ES-I3 (cell line): ENCODE data around the gene GNG12.

Source experiments
- H3K36me3 ChIP-seq: 2 replicates; pipeline ENCODE4 v1.6.1; 2013; ENCODE audit warnings: mild to moderate bottlenecking, low read length, control low read depth, moderate library complexity; ENCODE audit not compliant: insufficient read depth
- H3K4me1 ChIP-seq: 2 replicates; pipeline ENCODE4 v1.6.1; 2013; ENCODE audit warnings: mild to moderate bottlenecking, control low read depth, low read length; ENCODE audit not compliant: insufficient read depth
- H3K9ac ChIP-seq: 2 replicates; pipeline ENCODE4 v1.6.1; 2013; ENCODE audit warnings: low read depth, mild to moderate bottlenecking, low read length, moderate library complexity
- H3K9me3 ChIP-seq: 2 replicates; pipeline ENCODE4 v1.6.1; 2013; ENCODE audit warnings: mild to moderate bottlenecking, low read length, moderate library complexity; ENCODE audit not compliant: control insufficient read depth, insufficient read depth

The GNG12 gene

DNA sequence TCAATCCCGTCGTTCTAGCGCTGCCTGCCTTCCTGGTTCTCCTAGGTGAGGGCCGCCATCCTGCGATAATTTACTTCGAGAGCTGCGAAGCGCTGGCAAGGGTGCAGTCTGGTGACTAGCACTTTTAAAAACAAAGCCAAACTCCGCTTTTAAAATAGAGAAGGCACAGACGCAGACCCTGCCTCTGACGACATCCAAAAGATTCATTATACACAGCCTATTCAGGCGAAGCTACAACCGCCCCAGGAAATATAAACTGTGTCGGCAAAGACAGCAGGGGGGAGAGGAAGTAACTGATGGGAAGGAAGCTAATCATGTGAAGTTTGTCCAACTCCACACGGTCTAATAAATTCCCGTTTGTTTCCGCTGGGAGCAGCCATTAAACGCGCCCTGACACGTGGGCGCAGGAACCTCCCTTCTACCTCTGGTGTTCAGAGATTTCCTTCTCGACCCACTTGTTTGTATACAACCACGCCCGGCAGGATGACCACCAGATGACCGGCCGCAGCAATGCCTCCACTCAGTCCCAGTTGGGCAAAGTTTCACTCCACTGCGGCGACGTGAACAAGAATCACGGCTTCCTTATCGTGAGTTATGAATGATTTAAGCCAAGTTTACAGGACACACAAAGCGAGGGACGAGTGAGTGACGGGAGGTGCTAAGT is 1.3 kb downstream of the GNG12 start:
- Histone ChIP-seq H3K9me3 (no peaks in the 10 kb centered on the region), H3K4me1 (peaks cover 5% of the 10 kb centered on the region), H3K9ac (peak overlapping the region; percentile 69), H3K36me3 (no peaks in the 10 kb centered on the region; the same call in 1 of the 2 replicates)

- peak overlapping the region; percentile 69 for H3K9ac ChIP-seq
- H3K4me1 ChIP-seq = peaks cover 5% of the 10 kb centered on the region
- H3K36me3 ChIP-seq = no peaks in the 10 kb centered on the region; the same call in 1 of the 2 replicates
- H3K9me3 ChIP-seq = no peaks in the 10 kb centered on the region
Measured at GRCh38 chr1:67830928-67831830, 2.1 kb downstream of the GNG12 start.

GRCh38 chr1:67830226-67830625 is 3.0 kb downstream of the GNG12 start:
- Histone ChIP-seq H3K9me3 (no peaks in the 10 kb centered on the region), H3K9ac (no peak overlapping the region), H3K4me1 (peaks cover 5% of the 10 kb centered on the region), H3K36me3 (no peaks in the 10 kb centered on the region; the same call in 1 of the 2 replicates)

GRCh38 chr1:67827688-67828087 is 5.6 kb downstream of the GNG12 start:
- Histone ChIP-seq H3K9me3 (no peaks in the 10 kb centered on the region), H3K36me3 (no peaks in the 10 kb centered on the region; the same call in 1 of the 2 replicates), H3K9ac (no peak overlapping the region), H3K4me1 (peaks cover 14% of the 10 kb centered on the region)

DNA sequence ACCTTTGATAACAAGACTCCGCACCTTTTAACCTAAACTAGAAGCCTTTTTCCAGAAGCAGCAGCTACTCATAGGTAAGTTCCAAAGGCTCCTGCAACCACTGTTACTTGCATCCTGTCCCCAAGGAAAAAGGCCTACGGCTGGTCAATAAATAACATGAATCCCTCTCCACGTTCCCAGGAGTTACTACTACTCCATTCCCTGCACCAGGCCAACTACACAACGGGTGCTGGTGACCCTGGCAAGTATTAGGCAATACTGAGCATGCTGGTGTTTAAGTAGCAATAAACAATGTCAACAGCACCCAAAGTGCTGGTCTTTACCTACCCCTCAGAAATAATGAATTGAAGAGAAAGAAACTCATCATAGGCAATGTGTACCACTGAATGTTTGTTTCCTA is 7.7 kb downstream of the GNG12 start:
- Histone ChIP-seq H3K4me1 (peaks cover 17% of the 10 kb centered on the region), H3K9ac (no peak overlapping the region), H3K36me3 (no peaks in the 10 kb centered on the region; the same call in 1 of the 2 replicates), H3K9me3 (no peaks in the 10 kb centered on the region)

DNA sequence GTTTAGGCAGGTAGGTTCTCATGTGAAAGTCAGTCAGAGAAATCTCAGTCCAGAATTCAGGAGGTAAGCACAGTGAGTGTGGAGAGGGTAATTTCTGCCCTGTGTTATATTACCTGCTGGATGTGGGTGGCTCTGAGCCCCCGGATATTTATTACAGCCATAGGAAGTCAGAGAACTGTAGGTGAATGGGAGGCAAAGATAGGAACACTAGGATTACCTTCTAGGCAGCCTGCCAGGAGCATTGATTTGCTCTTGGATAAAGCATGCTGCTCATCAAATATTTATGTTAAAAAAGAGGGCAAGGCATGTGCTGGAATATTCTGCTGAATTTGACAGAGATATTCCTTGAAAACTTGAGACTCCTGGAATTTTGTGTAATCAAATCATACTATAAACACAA is 8.5 kb downstream of the GNG12 start:
- H3K36me3 ChIP-seq = no peaks in the 10 kb centered on the region; the same call in 1 of the 2 replicates
- no peak overlapping the region for H3K9ac ChIP-seq
- H3K4me1 ChIP-seq = peaks cover 19% of the 10 kb centered on the region
- no peaks in the 10 kb centered on the region for H3K9me3 ChIP-seq

GRCh38 chr1:67823615-67824014 is 9.7 kb downstream of the GNG12 start:
- no peaks in the 10 kb centered on the region for H3K9me3 ChIP-seq
- peaks cover 22% of the 10 kb centered on the region for H3K4me1 ChIP-seq
- no peak overlapping the region for H3K9ac ChIP-seq
- no peaks in the 10 kb centered on the region; the same call in 1 of the 2 replicates for H3K36me3 ChIP-seq

DNA sequence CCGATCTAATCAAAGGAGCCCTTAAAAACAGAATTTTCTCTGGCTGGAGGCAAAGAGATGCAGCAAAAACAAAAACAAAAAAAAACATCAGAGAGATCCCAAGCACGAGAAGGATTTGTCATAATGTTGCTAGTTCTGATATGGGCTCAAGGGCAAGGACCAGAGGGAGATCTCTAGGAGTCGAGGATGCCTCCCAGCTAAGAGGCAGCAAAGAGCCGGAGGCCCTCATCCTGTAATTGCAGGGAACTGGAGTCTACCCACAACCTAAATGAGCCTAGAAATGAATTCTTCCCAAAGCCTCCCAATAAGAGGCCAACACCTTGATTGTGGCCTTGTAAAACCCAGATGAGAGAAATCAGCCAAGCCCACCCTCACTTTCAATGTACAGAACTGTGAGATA is 12.0 kb downstream of the GNG12 start:
- peaks cover 7% of the 10 kb centered on the region; the same call in 1 of the 2 replicates for H3K9me3 ChIP-seq
- H3K4me1 ChIP-seq = peaks cover 22% of the 10 kb centered on the region
- no peaks in the 10 kb centered on the region for H3K36me3 ChIP-seq
- H3K9ac ChIP-seq = no peak overlapping the region

DNA sequence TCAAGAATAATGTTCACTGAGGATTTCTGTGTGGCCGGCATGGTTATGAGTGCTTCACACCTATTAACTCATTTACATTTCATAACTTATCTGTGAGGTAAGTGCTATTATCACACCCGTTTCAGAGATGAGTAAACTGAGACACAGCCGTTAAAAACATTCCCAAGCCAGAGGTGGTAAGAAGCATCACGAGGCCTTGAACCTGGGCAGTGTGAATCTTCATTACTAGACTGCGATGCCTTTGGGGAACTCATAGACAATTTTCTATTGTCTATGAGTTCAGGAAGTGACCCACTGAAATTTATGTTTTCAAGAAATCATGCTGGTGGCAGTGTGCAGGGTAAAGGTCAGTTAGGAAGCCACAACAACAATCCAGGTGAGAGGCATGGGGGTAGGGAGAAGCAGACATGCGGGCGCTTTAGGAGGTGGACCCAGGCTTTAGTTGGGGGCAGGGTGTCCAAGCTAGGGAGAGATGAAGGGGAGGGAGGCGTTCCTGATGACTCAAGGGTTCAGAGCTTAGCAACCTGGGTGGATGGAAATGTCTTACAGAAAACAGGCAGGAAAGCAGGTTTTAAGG is 14.5 kb downstream of the GNG12 start:
- Histone ChIP-seq H3K4me1 (peaks cover 25% of the 10 kb centered on the region), H3K9me3 (peaks cover 8% of the 10 kb centered on the region; the same call in 1 of the 2 replicates), H3K9ac (no peak overlapping the region), H3K36me3 (no peaks in the 10 kb centered on the region)

GRCh38 chr1:67818162-67818561 is 15.1 kb downstream of the GNG12 start:
- Histone ChIP-seq H3K36me3 (no peaks in the 10 kb centered on the region), H3K4me1 (peaks cover 20% of the 10 kb centered on the region), H3K9me3 (peaks cover 8% of the 10 kb centered on the region; the same call in 1 of the 2 replicates), H3K9ac (no peak overlapping the region)

DNA sequence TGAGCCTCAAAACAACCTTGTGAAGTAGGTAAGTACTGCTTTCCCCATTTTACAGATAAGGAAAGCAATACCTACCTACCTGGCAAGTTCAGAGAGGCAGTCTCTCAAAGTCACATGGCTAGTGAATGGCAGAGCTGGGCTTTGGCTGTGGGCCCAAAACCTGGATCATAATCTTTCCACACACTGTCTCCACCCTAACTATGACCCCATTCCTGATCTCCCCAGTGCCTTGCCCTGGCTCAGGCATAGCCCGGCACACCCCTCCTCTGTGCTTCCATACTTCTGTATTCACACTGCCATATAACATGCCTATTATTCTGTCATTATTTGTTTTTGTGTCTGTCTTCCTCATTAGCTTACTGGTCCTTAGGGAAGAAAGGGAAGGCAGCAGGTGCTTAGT is 15.9 kb downstream of the GNG12 start:
- no peak overlapping the region for H3K9ac ChIP-seq
- H3K9me3 ChIP-seq = peaks cover 8% of the 10 kb centered on the region; the same call in 1 of the 2 replicates
- H3K4me1 ChIP-seq = peaks cover 12% of the 10 kb centered on the region
- no peaks in the 10 kb centered on the region for H3K36me3 ChIP-seq

- peaks cover 8% of the 10 kb centered on the region; the same call in 1 of the 2 replicates for H3K9me3 ChIP-seq
Measured at GRCh38 chr1:67816506-67816905, 16.8 kb downstream of the GNG12 start.

GRCh38 chr1:67816095-67816475 is 17.2 kb downstream of the GNG12 start:
- H3K4me1 ChIP-seq = peaks cover 10% of the 10 kb centered on the region
- no peaks in the 10 kb centered on the region for H3K36me3 ChIP-seq
- no peak overlapping the region for H3K9ac ChIP-seq
- peaks cover 8% of the 10 kb centered on the region; the same call in 1 of the 2 replicates for H3K9me3 ChIP-seq

More at GRCh38 chr1:67816506-67816905, 16.8 kb downstream of the GNG12 start:
- Histone ChIP-seq H3K36me3 (no peaks in the 10 kb centered on the region), H3K9ac (no peak overlapping the region), H3K4me1 (peaks cover 10% of the 10 kb centered on the region)

- H3K4me1 ChIP-seq = peaks cover 8% of the 10 kb centered on the region
- H3K9me3 ChIP-seq = peaks cover 8% of the 10 kb centered on the region; the same call in 1 of the 2 replicates
- no peaks in the 10 kb centered on the region for H3K36me3 ChIP-seq
- no peak overlapping the region for H3K9ac ChIP-seq
Measured at GRCh38 chr1:67815303-67816094, 17.8 kb downstream of the GNG12 start.
